HEK293 (cell line): Measurements from ENCODE around the gene RGS7.

Source experiments
- CTCF ChIA-PET: fragments of 350-600 bp; formaldehyde crosslinking; extraction: SDS; loops from one replicate; lab custom pipeline; 2021; ENCODE audit warnings: antibody characterized with exemption; lab: Yijun Ruan, JAX
- POLR2A ChIA-PET: fragments of 300-600 bp; formaldehyde crosslinking; extraction: SDS; loops from one replicate; lab custom pipeline; 2020; ENCODE audit warnings: antibody characterized with exemption, inconsistent platforms; lab: Yijun Ruan, JAX
- H3K27ac ChIP-seq: fragments of 200-500 bp; sonication (Bioruptor generic); 2 replicates; pipeline ENCODE4 v1.5.1; 2014; ENCODE audit warnings: low read depth, low read length, control low read depth, inconsistent platforms; ENCODE audit errors: extremely low read depth
- H3K36me3 ChIP-seq, 2 experiments: fragments of 200-500 bp in 1 of 2; sonication (Bioruptor generic) in 1 of 2; 1 replicate in 1 of 2; 2 replicates in 1 of 2; pipeline ENCODE4 v1.5.1; 2014 to 2017; ENCODE audit warnings: inconsistent platforms in 2 of 2, low read length in 2 of 2; ENCODE audit not compliant: control insufficient read depth in 2 of 2, insufficient read depth in 1 of 2
- H3K4me1 ChIP-seq: fragments of 200-500 bp; sonication (Bioruptor generic); 2 replicates; pipeline ENCODE4 v1.5.1; 2014; ENCODE audit warnings: mild to moderate bottlenecking, low read length, inconsistent platforms; ENCODE audit not compliant: control insufficient read depth, insufficient read depth
- H3K4me3 ChIP-seq: 2 replicates; pipeline ENCODE4 v1.5.1; 2011; ENCODE audit warnings: low read depth, mild to moderate bottlenecking, control low read depth, low read length, moderate library complexity
- H3K9me3 ChIP-seq: fragments of 200-500 bp; sonication (Bioruptor generic); 2 replicates; pipeline ENCODE4 v1.5.1; 2014; ENCODE audit warnings: low read depth, low read length, inconsistent platforms; ENCODE audit not compliant: control insufficient read depth, insufficient read depth
- PRDM1 ChIP-seq: fragments of 450-650 bp; formaldehyde crosslinking; IDR thresholded peaks from 2 replicates; pipeline ENCODE4; 2016; ENCODE audit warnings: missing biosample characterization, missing genetic modification characterization
- PRDM10 ChIP-seq: fragments of 450-650 bp; formaldehyde crosslinking; IDR thresholded peaks from 2 replicates; pipeline ENCODE4 v1.5.1; 2016; ENCODE audit warnings: missing biosample characterization, missing genetic modification characterization
- ZBTB6 ChIP-seq: fragments of 450-650 bp; formaldehyde crosslinking; IDR thresholded peaks from 2 replicates; pipeline ENCODE4 v1.5.1; 2017; ENCODE audit warnings: missing biosample characterization, missing genetic modification characterization
- ZBTB8A ChIP-seq: fragments of 450-650 bp; formaldehyde crosslinking; IDR thresholded peaks from 2 replicates; pipeline ENCODE4 v1.5.1; 2016; ENCODE audit warnings: missing biosample characterization, missing genetic modification characterization
- ZNF121 ChIP-seq: fragments of 450-650 bp; formaldehyde crosslinking; IDR thresholded peaks from 2 replicates; pipeline ENCODE4 v1.5.1; 2016; ENCODE audit warnings: missing biosample characterization, missing genetic modification characterization
- ZNF133 ChIP-seq: fragments of 450-650 bp; formaldehyde crosslinking; IDR thresholded peaks from 2 replicates; pipeline ENCODE4 v1.5.1; 2016; ENCODE audit warnings: missing biosample characterization, missing genetic modification characterization
- ZNF16 ChIP-seq: fragments of 450-650 bp; formaldehyde crosslinking; IDR thresholded peaks from 2 replicates; pipeline ENCODE4 v1.5.1; 2016; ENCODE audit warnings: low read depth, missing biosample characterization, missing genetic modification characterization
- ZNF221 ChIP-seq: fragments of 450-650 bp; formaldehyde crosslinking; IDR thresholded peaks from 2 replicates; pipeline ENCODE4 v1.5.1; 2017; ENCODE audit warnings: missing biosample characterization, missing genetic modification characterization, borderline replicate concordance
- ZNF26 ChIP-seq: fragments of 450-650 bp; formaldehyde crosslinking; IDR thresholded peaks from 2 replicates; pipeline ENCODE4 v1.5.1; 2016; ENCODE audit warnings: missing biosample characterization, missing genetic modification characterization
- ZNF677 ChIP-seq: fragments of 450-650 bp; IDR thresholded peaks from 2 replicates; pipeline ENCODE4 v1.5.0; 2018; ENCODE audit warnings: missing biosample characterization, mild to moderate bottlenecking, missing genetic modification characterization, moderate library complexity
- ZNF692 ChIP-seq: fragments of 450-650 bp; formaldehyde crosslinking; IDR thresholded peaks from 2 replicates; pipeline ENCODE4 v1.5.1; 2016; ENCODE audit warnings: missing biosample characterization, missing genetic modification characterization
- ZNF768 ChIP-seq: fragments of 450-650 bp; formaldehyde crosslinking; IDR thresholded peaks from 2 replicates; pipeline ENCODE4 v1.5.1; 2018; ENCODE audit warnings: missing biosample characterization, mild to moderate bottlenecking, missing genetic modification characterization
- ZNF776 ChIP-seq: fragments of 450-650 bp; formaldehyde crosslinking; IDR thresholded peaks from 2 replicates; pipeline ENCODE4 v1.5.0; 2017; ENCODE audit warnings: missing biosample characterization, missing genetic modification characterization, borderline replicate concordance
- ZNF843 ChIP-seq: fragments of 450-650 bp; formaldehyde crosslinking; IDR thresholded peaks from 2 replicates; pipeline ENCODE4 v1.5.1; 2016; ENCODE audit warnings: missing biosample characterization, missing genetic modification characterization
- ZXDB ChIP-seq: fragments of 450-650 bp; formaldehyde crosslinking; IDR thresholded peaks from 2 replicates; pipeline ENCODE4 v1.5.1; 2016; ENCODE audit warnings: missing biosample characterization, missing genetic modification characterization

The RGS7 gene

GRCh38 chr1:241045659-241046058, 311.3 kb downstream of the RGS7 start:
- no peak overlapping the region for H3K27ac ChIP-seq

GRCh38 chr1:241034203-241034936, 322.6 kb downstream of the RGS7 start:
- ChIA-PET CTCF (interaction anchor here (0.6 kb wide), 2 partner anchors 293 to 1582 kb away, joined by 3 to 4 read pairs; no protein-coding TSS in a partner anchor), POLR2A (no interaction called here)
- Histone ChIP-seq H3K4me1 (no peaks in the 10 kb centered on the region), H3K36me3 (no peaks in the 10 kb centered on the region), H3K4me3 (no peak overlapping the region), H3K27ac (no peak overlapping the region), H3K9me3 (no peaks in the 10 kb centered on the region)
- TF ChIP-seq ZNF26 (tag by site-specific recombination) (no peak), ZNF843 (tag by site-specific recombination) (no peak), PRDM10 (tag by site-specific recombination) (no peak), ZXDB (tag by site-specific recombination) (no peak), ZBTB6 (tag by site-specific recombination) (no peak), ZNF776 (tag by site-specific recombination) (no peak)

More at GRCh38 chr1:241045659-241046058, 311.3 kb downstream of the RGS7 start:
- no peaks in the 10 kb centered on the region for H3K4me1 ChIP-seq
- no peaks in the 10 kb centered on the region for H3K36me3 ChIP-seq
- H3K9me3 ChIP-seq, result no peaks in the 10 kb centered on the region
- POLR2A ChIA-PET, result no interaction called here
- CTCF ChIA-PET, result no interaction called here
- no peak overlapping the region for H3K4me3 ChIP-seq
- TF ChIP-seq ZNF133 (tag by site-specific recombination) (no peak), ZNF26 (tag by site-specific recombination) (no peak), PRDM10 (tag by site-specific recombination) (no peak), ZNF121 (tag by site-specific recombination) (no peak), ZNF677 (tag by site-specific recombination) (no peak), ZNF692 (tag by site-specific recombination) (no peak), ZBTB8A (tag by site-specific recombination) (no peak), ZNF16 (tag by site-specific recombination) (no peak), ZNF768 (tag by site-specific recombination) (no peak), ZNF221 (tag by site-specific recombination) (no peak), PRDM1 (no peak)
- TF ChIP-seq, all 188 proteins: peak for 0
